Gastroesophageal sphincter (tissue), 4 donors: Measurements from ENCODE around the gene TNFRSF11A. TPM values are rescaled to one million over a fixed set of nuclear protein-coding genes. Genes with fewer than 3 reads are reported as not detected.

Source experiments
- ATAC-seq: fragments of 150-250 bp; one replicate; pipeline ENCODE4 v1.9.1; 2016; ENCODE audit warnings: mild to moderate bottlenecking, moderate library complexity
- H3K27ac ChIP-seq, 4 donors: fragments of 200-600 bp; sonication (generic) in 3 of 4; 1 replicate in 3 of 4; 2 replicates in 1 of 4; pipeline ENCODE4 v1.5.1; 2016 to 2019
- H3K27me3 ChIP-seq: fragments of 200-600 bp; sonication (generic); one replicate; pipeline ENCODE4 v1.5.1; 2019
- H3K36me3 ChIP-seq, 2 donors: fragments of 200-600 bp; sonication (generic); one replicate each; pipeline ENCODE4 v1.5.1; 2019; ENCODE audit warnings: control low read depth in 1 of 2
- H3K4me1 ChIP-seq, 3 donors: fragments of 200-600 bp; sonication (generic); 1 replicate in 2 of 3; 2 replicates in 1 of 3; pipeline ENCODE4 v1.5.1; 2016 to 2019; ENCODE audit warnings: control low read depth in 2 of 3
- H3K4me3 ChIP-seq, 2 donors: fragments of 200-600 bp; sonication (generic); one replicate each; pipeline ENCODE4 v1.5.1; 2019; ENCODE audit warnings: mild to moderate bottlenecking in 1 of 2, moderate library complexity in 1 of 2
- H3K9me3 ChIP-seq, 3 donors: fragments of 200-600 bp; sonication (generic); one replicate each; pipeline ENCODE4 v1.5.1; 2017 to 2019; ENCODE audit warnings: control low read depth in 2 of 3
- EP300 ChIP-seq: sonication (generic); formaldehyde crosslinking; IDR thresholded peaks from one replicate; pipeline ENCODE4 v1.6.1; 2017; ENCODE audit warnings: antibody characterized with exemption, mild to moderate bottlenecking
- POLR2A ChIP-seq, 2 donors: fragments of 450-650 bp; IDR thresholded peaks; one replicate each; pipeline ENCODE4 v1.6.1; 2017; ENCODE audit warnings: antibody characterized with exemption in 2 of 2, mild to moderate bottlenecking in 2 of 2, moderate library complexity in 1 of 2
- POLR2AphosphoS5 ChIP-seq: sonication (generic); formaldehyde crosslinking; IDR thresholded peaks from one replicate; pipeline ENCODE4 v1.6.1; 2017; ENCODE audit warnings: antibody characterized with exemption
- WGBS, 2 donors: methylation state at CpG; one replicate each; pipeline ENCODE4 v1.1.5; 2018; ENCODE audit warnings: low coverage in 1 of 2; 5-methylcytosine and 5-hydroxymethylcytosine counted together
- total RNA-seq, 4 donors: library from RNA; depleted of rRNA; stranded (reverse); fragments of >200 nt; gene quantifications; one replicate each; pipeline ENCODE4 v1.1.0, GENCODE V29; 2016
- TF ChIP-seq, protein P1 (sequence below), 4 experiments: fragments of 200-600 bp in 2 of 4; fragments of 450-650 bp in 2 of 4; sonication (generic) in 1 of 4; IDR thresholded peaks; one replicate each; pipeline ENCODE4 v1.5.1; 2017 to 2019; ENCODE audit warnings: antibody characterized with exemption in 4 of 4, mild to moderate bottlenecking in 2 of 4, moderate library complexity in 2 of 4

Gene TNFRSF11A
- total RNA-seq, 4 donors from 2014 or later = 0.31 to 7.5 (median 1.4) TPM

GRCh38 chr18:62329691-62330454, 4.8 kb downstream of the TNFRSF11A start:
- H3K4me3 ChIP-seq = no peak overlapping the region
- H3K27ac ChIP-seq = no peak overlapping the region
- H3K36me3 ChIP-seq = no peaks in the 10 kb centered on the region
- ATAC-seq = no peak
- H3K9me3 ChIP-seq = no peaks in the 10 kb centered on the region
- 55% methylated on average over 5 to 12 of the region's 15 CpGs for WGBS, 2 donors
- peaks cover 0 to 29% (median 13%) of the 10 kb centered on the region in 3 donors for H3K4me1 ChIP-seq
- TF ChIP-seq EP300 (no peak), POLR2A (IDR thresholded peaks at IDR 0.05) (no peak), POLR2AphosphoS5 (no peak)
- TF ChIP-seq, protein P1, sequence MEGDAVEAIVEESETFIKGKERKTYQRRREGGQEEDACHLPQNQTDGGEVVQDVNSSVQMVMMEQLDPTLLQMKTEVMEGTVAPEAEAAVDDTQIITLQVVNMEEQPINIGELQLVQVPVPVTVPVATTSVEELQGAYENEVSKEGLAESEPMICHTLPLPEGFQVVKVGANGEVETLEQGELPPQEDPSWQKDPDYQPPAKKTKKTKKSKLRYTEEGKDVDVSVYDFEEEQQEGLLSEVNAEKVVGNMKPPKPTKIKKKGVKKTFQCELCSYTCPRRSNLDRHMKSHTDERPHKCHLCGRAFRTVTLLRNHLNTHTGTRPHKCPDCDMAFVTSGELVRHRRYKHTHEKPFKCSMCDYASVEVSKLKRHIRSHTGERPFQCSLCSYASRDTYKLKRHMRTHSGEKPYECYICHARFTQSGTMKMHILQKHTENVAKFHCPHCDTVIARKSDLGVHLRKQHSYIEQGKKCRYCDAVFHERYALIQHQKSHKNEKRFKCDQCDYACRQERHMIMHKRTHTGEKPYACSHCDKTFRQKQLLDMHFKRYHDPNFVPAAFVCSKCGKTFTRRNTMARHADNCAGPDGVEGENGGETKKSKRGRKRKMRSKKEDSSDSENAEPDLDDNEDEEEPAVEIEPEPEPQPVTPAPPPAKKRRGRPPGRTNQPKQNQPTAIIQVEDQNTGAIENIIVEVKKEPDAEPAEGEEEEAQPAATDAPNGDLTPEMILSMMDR (IDR thresholded peaks at IDR 0.05) = no peak
- peaks cover 87% of the 10 kb centered on the region for H3K27me3 ChIP-seq

DNA sequence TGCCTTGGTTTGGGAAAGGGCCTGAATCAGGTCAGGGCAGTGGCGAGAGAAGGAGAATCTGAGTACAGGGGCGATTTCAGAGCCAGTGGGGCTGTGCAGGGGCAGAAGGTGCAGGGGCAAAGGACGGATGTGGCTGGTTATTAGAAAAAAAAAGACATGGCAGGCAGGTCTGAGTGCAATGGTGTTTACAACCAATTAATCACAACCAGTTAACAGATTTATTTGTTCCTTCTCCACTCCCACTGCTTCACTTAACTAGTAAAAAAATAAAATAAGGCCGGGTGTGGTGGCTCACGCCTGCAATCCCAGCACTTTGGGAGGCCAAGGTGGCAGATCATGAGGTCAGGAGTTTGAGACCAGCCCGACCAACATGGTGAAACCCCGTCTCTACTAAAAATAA, 5.5 kb downstream of the TNFRSF11A start:
- peaks cover 0 to 23% (median 9%) of the 10 kb centered on the region in 3 donors for H3K4me1 ChIP-seq
- no peak overlapping the region for H3K4me3 ChIP-seq
- 81 to 90% methylated on average over 5 to 7 of the region's 7 CpGs for WGBS, 2 donors
- no peak for ATAC-seq
- TF ChIP-seq POLR2AphosphoS5 (no peak), EP300 (no peak)
- H3K27ac ChIP-seq = no peak overlapping the region
- peaks cover 87% of the 10 kb centered on the region for H3K27me3 ChIP-seq
- H3K36me3 ChIP-seq = no peaks in the 10 kb centered on the region
- no peaks in the 10 kb centered on the region for H3K9me3 ChIP-seq

DNA sequence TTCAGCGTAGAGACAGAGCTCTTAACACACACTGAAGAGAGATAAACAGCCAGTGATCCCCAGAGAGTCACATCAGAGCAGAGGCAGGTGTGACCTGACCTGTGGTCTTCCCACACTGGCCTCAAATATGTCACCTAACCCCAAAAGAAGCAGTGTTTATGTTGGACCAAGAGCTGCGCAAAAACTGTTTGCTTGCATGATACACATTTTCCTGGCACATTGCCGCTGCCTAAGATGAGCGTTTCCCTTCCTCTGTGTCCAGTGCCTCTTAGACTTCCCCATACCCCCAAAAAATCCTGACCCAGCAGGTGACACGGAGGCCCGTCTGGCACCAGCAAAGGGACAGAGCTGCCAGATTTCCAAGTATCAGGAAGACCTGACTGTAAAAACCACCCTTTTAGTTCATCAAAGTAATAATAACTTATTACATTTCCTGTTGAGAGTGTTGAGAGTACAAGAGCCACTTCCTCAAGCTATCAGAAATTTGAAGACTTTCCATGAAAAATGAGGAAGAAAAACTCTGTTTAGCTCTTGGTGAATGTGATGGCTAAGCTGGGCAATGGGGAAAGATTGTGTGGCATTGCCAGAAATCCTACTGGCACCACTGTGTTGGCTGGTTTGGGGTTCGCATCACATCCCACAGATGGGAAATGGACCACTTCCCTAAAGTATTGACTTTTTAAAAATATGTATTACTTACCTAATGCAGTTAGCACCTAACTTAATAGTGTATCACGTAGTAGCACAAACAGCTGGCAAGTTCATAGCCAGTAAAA, 6.7 kb downstream of the TNFRSF11A start:
- ATAC-seq = peak; percentile 31
- Histone ChIP-seq H3K27ac (peak overlapping the region in 1 of 4 donors; percentile 21), H3K36me3 (no peaks in the 10 kb centered on the region), H3K27me3 (peaks cover 77% of the 10 kb centered on the region), H3K4me1 (peaks cover 0 to 11% (median 0%) of the 10 kb centered on the region in 3 donors), H3K9me3 (no peaks in the 10 kb centered on the region), H3K4me3 (no peak overlapping the region)
- TF ChIP-seq, protein P1 (IDR thresholded peaks at IDR 0.05) = no peak
- TF ChIP-seq POLR2A (IDR thresholded peaks at IDR 0.05) = no peak
- TF ChIP-seq POLR2AphosphoS5 = no peak
- no peak for TF ChIP-seq EP300
- 54 to 59% methylated on average over 5 to 7 of the region's 8 CpGs for WGBS, 2 donors

- WGBS, 2 donors = 62 to 74% methylated on average over 2 to 3 of the region's 3 CpGs
- peak overlapping the region in 1 of 4 donors; percentile 21 for H3K27ac ChIP-seq
- H3K36me3 ChIP-seq = no peaks in the 10 kb centered on the region
- H3K9me3 ChIP-seq = no peaks in the 10 kb centered on the region
- peaks cover 70% of the 10 kb centered on the region for H3K27me3 ChIP-seq
- TF ChIP-seq POLR2A (IDR thresholded peaks at IDR 0.05) (no peak), POLR2AphosphoS5 (no peak), EP300 (no peak)
- TF ChIP-seq, protein P1 (IDR thresholded peaks at IDR 0.05) = no peak
- peaks cover 0 to 5% (median 0%) of the 10 kb centered on the region in 3 donors for H3K4me1 ChIP-seq
- no peak for ATAC-seq
- no peak overlapping the region for H3K4me3 ChIP-seq
Measured at GRCh38 chr18:62332431-62332830, 7.3 kb downstream of the TNFRSF11A start.

DNA sequence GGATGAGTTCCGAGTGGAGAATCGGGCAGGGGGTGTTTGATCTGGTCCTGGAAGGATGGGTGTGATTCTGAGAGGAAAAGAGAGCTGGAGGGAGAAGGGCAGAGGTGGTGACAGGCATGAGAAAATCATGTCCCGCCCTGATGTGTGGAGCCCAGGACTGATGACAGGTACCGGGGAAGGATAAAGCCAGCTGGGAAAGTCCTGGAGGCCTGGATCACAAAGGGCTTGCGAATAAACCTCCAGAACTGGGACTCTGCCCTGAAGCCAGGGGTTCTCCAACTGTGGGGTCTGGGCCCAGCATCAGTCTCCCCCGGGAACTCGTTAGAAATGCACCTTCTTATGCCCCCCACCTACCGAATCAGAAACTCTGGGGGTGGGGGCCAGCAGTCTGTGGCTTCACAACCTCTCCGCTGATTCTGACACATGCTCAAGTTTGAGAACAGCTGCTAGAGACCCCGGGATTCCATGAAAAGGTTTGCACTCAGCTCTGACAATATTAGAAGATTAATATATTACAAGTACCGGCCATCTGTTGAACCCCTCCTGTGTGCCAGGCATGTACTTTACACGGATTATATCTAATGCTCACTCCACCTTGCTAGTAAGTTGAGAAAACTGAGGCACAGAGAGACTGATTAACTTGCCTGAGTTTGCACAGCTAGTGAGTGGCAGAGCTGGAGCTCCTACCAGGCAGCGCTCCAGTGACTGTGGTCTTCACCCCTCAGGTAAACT, 8.0 kb downstream of the TNFRSF11A start:
- TF ChIP-seq EP300 (no peak), POLR2AphosphoS5 (no peak), POLR2A (IDR thresholded peaks at IDR 0.05) (no peak)
- TF ChIP-seq, protein P1 (IDR thresholded peaks at IDR 0.05) = no peak
- H3K9me3 ChIP-seq = no peaks in the 10 kb centered on the region
- H3K4me1 ChIP-seq = peaks cover 0 to 5% (median 0%) of the 10 kb centered on the region in 3 donors
- no peaks in the 10 kb centered on the region for H3K36me3 ChIP-seq
- H3K27me3 ChIP-seq = peaks cover 63% of the 10 kb centered on the region
- no peak for ATAC-seq
- 62 to 69% methylated on average over 5 to 7 of the region's 13 CpGs for WGBS, 2 donors
- no peak overlapping the region for H3K27ac ChIP-seq
- H3K4me3 ChIP-seq = no peak overlapping the region
